HG03060 (cell line): ENCODE data around the gene TMC7.

Experiments
- ATAC-seq: cut with Tn5 transposase; IDR thresholded peaks from one replicate; pipeline ENCODE4 v1.9.1; 2021; ENCODE audit warnings: low read depth, moderate number of reproducible peaks; ENCODE audit not compliant: unreplicated experiment

Gene TMC7

DNA sequence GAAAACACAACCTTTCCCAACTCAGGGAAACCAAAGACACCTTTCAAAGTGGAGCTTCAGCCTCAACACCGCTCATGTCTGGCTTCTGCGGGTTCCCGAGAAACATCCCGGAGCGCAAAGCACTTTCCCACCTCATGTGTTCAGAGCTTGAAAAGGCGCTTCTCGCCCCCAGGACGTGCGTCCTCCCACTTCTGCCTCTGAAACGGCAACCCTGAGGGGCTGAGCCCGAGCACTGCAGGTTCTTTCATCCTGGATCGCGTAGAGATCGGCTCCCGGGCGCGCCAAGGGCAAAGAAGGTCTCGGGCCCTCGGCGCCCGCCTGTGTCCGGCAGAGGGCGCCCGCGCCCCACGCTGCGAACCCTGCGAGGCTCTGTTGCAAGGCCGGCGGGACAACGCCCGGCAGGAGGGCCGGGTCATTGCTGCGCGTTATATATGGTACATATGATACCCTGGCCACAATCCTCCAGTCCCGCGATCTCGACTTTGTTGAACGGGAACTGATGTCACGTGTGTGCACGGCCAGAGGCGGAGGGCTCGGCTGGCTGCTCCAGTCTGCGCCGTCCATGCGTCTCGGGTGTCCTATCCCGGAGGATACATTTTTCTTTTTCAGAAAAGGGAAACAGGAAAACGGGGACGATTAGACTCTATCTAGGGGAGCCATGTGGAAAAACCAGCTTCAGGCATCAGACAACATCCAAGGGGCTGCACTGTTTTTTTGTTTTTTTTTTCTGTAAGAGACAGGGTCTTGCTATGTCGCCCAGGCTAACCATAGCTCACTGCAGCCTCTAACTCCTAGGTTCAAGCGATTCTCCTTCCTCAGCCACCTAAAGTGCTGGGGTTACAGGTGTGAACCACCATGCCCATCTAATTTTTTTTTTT is 102.8 kb downstream of the TMC7 start:
- no peak for ATAC-seq

DNA sequence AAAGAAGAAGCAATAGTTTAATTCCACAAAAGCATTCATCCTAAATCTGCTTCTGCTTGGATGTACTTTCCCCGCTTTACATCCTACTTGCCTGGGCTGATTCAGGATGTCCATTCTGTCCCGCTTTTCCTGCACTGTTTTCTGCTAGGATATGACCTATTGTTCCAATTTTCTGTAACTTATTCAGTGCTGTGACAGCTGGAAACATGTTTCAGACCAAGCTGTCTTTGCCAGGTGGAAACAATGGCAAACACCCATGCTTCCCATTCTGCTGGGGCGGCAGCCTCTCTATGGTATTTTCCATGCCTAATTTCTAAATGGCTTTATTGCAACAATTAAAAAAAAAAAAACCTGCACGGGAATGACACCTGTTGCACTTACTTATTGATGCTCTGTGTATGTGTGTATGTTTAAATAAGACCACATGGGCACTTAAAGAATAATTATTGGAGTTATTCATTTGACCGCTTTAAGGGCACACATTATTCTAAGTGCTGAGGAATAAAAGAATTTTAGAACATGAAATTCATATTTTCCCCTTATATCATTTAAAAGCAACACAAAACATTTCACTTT is 104.7 kb downstream of the TMC7 start:
- ATAC-seq = no peak

DNA sequence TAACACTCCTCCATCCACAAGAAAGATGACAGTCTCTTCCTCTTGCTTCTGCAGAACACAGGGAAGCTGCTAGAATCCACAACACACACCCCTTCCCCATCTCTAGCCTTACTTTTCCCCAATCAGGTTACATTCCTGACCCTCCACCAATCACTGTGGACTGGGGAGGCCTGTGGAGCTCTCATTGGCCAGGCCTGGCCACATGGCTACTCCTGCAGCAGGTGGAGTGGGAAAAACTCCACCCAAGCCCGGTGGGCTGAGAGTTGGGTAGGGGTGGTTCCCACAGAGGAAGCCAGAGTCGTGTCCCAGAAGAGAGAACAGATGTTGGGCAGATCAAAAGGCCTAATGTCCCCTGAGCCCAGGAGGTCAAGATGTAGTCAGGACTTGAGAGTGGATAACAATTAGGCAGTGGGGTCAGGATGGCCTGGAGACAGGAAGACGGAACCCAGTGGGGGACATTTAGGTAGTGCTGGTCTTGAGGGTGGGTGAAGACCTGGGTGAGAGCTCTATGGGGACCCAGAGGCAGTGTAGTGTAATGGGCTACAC is 105.7 kb downstream of the TMC7 start:
- no peak for ATAC-seq

DNA sequence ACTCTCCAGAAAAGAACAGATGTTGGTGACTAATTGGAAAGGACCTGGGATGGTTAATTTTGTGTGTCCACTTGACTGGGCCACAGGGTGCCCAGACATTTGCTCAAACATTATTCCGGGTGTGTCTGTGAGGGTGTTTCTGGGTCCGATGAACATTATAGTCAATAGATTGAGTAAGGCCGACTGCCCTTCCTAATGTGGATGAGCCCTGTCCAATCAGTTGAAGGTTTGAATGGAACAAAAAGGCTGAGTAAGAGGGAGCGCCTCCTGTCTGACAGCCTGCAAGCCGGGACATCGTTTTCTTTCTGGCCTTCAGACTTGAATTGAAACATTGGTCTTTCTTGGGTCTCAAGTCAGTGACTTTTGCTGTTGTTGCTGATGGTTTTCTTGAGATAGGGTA is 107.2 kb downstream of the TMC7 start:
- ATAC-seq = no peak

- ATAC-seq = no peak
These were observed 109.1 kb downstream of the TMC7 start for GRCh38 chr16:19092653-19093410.

GRCh38 chr16:19093631-19094541 is 110.2 kb downstream of the TMC7 start:
- no peak for ATAC-seq

DNA sequence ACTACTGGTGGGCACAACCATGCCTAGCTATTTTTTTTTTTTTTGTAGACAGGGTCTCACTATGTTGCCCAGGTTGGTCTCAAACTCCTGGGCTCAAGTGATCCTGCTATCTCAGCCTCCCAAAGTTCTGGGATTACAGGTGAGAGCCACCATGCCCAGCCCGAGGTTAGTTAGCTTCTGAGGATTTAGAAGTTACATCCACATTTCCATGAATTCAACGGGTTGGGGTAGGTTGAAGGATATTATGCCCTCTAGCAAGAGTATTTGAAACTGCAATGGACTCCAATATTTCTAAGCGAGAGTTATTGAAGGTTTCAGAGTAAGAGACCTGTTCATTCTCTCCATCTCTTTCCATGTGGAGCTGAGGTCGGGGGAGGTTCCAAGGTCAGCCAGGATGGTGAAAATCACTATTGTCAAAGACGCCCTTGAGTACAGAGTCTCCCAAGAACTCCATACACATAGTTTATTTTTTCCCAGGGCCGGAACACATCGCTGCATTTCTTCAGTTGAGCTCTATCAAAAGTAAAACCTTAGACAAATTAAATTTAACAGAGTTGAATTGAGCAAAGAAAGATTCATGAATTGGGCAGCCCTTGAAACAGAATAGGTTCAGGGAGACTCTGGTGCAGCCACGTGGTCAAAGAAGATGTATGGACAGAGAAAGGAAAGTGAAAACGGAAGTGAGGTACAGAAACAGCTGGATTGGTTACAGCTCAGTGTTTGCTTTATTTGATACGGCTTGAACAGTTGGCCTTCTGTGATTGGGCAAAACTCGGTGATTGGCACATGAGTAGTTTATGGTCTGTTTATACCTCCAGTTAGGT is 111.0 kb downstream of the TMC7 start:
- ATAC-seq = no peak

- ATAC-seq = no peak
These were observed 111.9 kb downstream of the TMC7 start for GRCh38 chr16:19095654-19096053.

- no peak for ATAC-seq
These were observed 114.4 kb downstream of the TMC7 start for GRCh38 chr16:19098173-19098572.

- ATAC-seq = no peak
These were observed 118.6 kb downstream of the TMC7 start for GRCh38 chr16:19102187-19102872.

- ATAC-seq = no peak
These were observed 120.9 kb downstream of the TMC7 start for GRCh38 chr16:19104607-19105006.

DNA sequence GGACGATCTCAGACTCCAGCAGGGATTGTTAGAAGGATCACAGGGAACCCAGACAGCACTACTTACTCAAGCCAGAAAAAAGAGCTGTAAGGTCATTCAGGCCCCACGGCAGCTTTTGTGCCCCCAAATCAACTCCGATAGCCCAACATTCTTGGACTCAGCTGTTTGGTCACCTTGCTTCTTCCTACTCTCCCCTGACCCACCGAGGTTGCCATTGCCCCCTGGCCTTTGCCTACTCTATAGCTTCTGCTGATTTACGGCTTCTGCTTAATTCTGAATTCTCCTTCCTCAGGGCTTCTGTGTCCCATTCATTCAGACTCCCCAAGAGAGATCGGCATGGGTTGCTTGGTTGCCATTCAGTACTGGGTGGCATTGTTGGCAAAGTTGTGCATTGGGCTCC is 121.4 kb downstream of the TMC7 start:
- no peak for ATAC-seq

DNA sequence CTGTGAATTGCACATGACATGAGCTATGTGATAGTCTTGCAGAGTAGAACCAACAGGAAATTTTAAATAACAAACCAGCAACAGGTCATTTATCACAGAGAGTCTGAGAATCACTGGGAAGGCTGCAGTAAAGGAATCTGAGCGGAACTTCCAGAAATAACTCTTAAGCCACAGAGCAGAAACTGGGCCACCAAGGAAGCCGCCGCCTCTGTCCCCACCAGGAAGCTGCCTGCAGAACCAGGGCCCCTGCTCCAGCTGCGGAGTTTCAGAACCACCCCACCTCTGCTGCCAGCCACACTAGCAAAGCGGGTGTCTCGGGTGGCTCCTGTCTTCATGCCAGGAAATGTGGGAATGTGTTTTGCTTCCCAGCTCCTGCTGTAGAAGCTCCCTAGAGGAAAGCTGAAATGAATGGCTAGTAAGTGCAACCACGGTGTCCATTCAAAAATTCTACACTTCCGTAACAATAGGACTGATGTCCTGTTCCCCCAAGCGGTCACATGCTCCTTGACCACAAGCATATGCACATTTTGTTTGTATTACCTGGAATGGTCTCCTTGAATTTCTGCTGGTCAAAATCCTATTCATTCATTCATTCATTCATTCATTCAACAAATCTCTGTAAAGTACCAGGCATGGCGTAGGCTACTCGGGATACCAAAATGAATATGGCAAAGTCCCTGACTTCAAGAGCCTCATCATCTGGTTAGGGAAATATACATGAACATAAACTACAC is 122.3 kb downstream of the TMC7 start:
- no peak for ATAC-seq

- no peak for ATAC-seq
These were observed 122.9 kb downstream of the TMC7 start for GRCh38 chr16:19106625-19107020.

DNA sequence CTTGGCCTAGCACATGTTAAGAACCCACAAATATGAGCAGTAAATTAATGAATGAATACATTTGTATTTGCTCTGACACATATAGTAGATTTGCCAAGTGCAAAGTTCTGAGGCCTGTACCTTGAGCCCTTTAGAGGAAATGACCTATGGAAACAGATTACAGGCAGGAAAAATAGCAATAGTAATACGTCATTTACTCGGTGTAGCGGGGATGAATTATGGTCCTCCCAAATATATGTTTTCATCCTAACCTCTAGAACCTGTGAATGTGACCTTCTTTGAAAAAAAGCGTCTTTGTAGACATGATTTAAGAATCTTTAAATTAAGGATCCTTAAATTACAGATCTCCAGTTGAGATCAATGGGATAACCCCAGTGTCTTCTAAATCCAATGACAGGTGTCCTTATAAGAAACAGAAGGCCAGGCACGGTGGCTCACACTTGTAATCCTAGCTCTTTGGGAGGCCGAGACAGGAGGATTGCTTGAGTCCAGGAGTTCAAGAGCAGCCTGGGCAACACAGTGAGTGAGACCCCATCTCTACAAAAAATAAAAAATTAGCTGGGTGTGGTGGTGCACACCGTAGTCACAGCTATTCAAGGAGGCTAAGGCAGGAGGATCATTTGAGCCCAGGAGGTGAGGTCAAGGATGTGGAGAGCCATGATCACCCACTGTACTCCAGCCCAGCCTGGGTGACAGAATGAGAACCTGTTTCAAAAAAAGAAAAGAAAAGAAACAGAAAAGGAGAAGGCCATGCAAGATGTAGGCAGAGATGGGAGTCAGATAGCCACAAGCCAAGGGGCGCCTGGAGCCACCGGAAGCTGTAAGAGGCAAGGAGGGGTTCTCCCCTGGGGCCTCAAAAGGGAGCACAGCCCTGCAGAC is 124.9 kb downstream of the TMC7 start:
- no peak for ATAC-seq

DNA sequence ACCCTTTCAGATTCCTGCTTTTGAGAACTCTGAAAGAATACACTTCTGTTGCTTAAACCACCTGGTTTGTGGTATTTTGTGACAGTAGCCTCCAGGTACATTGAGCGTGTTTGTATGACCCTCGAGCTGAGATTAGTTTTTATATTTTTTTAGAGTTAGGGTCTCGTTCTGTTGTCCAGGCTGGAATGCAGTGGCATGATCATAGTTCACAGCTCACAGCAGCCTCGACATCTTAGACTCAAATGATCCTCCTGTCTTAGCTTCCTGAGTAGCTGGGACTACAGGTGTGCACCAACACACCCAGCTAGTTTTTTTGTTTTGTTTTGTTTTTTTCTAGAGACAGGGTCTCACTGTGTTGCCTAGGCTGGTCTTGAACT is 125.5 kb downstream of the TMC7 start:
- ATAC-seq = no peak
